K562 (cell line): ENCODE results near the gene GLCCI1. TPM values are rescaled to one million over a fixed set of nuclear protein-coding genes. Genes with fewer than 3 reads are reported as not detected.

ENCODE experiments used
- BMI1 ChIP-seq: fragments of 150-350 bp; IDR thresholded peaks from 2 replicates; pipeline ENCODE4 v1.6.1; 2014; ENCODE audit warnings: low read length
- CBFA2T2 ChIP-seq: fragments of 450-650 bp; conservative IDR thresholded peaks from 2 replicates; pipeline ENCODE4 v1.6.1; 2017; ENCODE audit warnings: mild to moderate bottlenecking
- GTF2E2 ChIP-seq: fragments of 200-800 bp; sonication (Bioruptor generic); IDR thresholded peaks from 2 replicates; pipeline ENCODE4 v1.6.1; 2016; ENCODE audit warnings: missing genetic modification characterization, missing compliant biosample characterization
- NR3C1 ChIP-seq: sonication (generic); formaldehyde crosslinking; IDR thresholded peaks from 2 replicates; pipeline ENCODE4 v1.8.1; 2022; ENCODE audit warnings: missing genetic modification reagents
- THRAP3 ChIP-seq: fragments of 450-650 bp; IDR thresholded peaks from 2 replicates; pipeline ENCODE4 v1.6.1; 2016; ENCODE audit warnings: mild to moderate bottlenecking, inconsistent platforms, borderline replicate concordance
- UBTF ChIP-seq, 2 experiments: IDR thresholded peaks; 2 replicates each; pipeline ENCODE4 v1.6.1; 2012; ENCODE audit warnings: improper control_type of control experiment in 2 of 2, low read depth in 2 of 2, low read length in 2 of 2, borderline replicate concordance in 1 of 2
- ZNF12 ChIP-seq: sonication (generic); formaldehyde crosslinking; IDR thresholded peaks from 2 replicates; pipeline ENCODE4 v1.4.0; 2020; ENCODE audit warnings: mild to moderate bottlenecking, missing genetic modification reagents
- ZNF232 ChIP-seq: sonication (generic); formaldehyde crosslinking; IDR thresholded peaks from 2 replicates; pipeline ENCODE4 v1.8.0; 2022; ENCODE audit warnings: mild to moderate bottlenecking, missing genetic modification reagents
- ZNF263 ChIP-seq: sonication (generic); formaldehyde crosslinking; IDR thresholded peaks from 2 replicates; pipeline ENCODE4 v1.8.0; 2022; ENCODE audit warnings: mild to moderate bottlenecking, missing genetic modification reagents, borderline replicate concordance
- ZNF280A ChIP-seq: fragments of 450-650 bp; IDR thresholded peaks from 2 replicates; pipeline ENCODE4 v1.6.1; 2018; ENCODE audit warnings: mild to moderate bottlenecking, low read depth; ENCODE audit not compliant: partially characterized antibody
- polyA plus RNA-seq, 8 experiments: library from polyadenylated mRNA; depleted of rRNA in 4 of 8; stranded (reverse) in 5 of 8; unstranded in 3 of 8; fragments of >200 nt; fragmentation: Nextera tagmentation in 2 of 8; fragmentation: Illumina TruSeq in 1 of 8; extraction: Ambion mirVana in 2 of 8; extraction: Trizol in 1 of 8; gene quantifications; 2 replicates each; pipeline versions ENCODE4 v1.2.1 to v1.2.3, GENCODE V29; 2011 to 2014; ENCODE audit warnings: inconsistent platforms in 1 of 8, missing spikeins in 1 of 8
- total RNA-seq, 7 experiments: library from RNA; depleted of rRNA in 6 of 7; stranded (reverse); fragments of >200 nt in 6 of 7; fragmentation: Illumina TruSeq in 2 of 7; extraction: Trizol in 2 of 7; gene quantifications; 2 replicates each; pipeline versions ENCODE4 v1.2.1 to v1.2.3, GENCODE V29; 2011 to 2021; ENCODE audit warnings: low replicate concordance in 1 of 7

Gene GLCCI1
- total and polyA plus RNA-seq, 9 of the 15 experiments (the other 6 are each of a cell fraction or from before 2014, with no cell fraction given): 2.7 to 11.9 (median 7.2) TPM

- TF ChIP-seq ZNF280A (no peak), ZNF12 (CRISPR knock-in tag) (no peak), BMI1 (no peak), CBFA2T2 (no peak), GTF2E2 (tag) (no peak), ZNF263 (CRISPR knock-in tag) (no peak), NR3C1 (CRISPR knock-in tag) (no peak), THRAP3 (no peak), UBTF (IDR thresholded peaks at IDR 0.05; ENCODE audit: borderline replicate concordance in 1 of 2, low read depth in 2 of 2, low read length in 2 of 2) (no peak), ZNF232 (no peak)
Measured at GRCh38 chr7:7948232-7948631, 20.4 kb upstream of the GLCCI1 start (continued).
